Hepatocyte (in vitro differentiated cells): ENCODE results near the gene SMDT1. TPM values are rescaled to one million over a fixed set of nuclear protein-coding genes. Genes with fewer than 3 reads are reported as not detected.
"Not testable (repeated sequence)": the region's sequence is repeated elsewhere in the genome, so short reads cannot be mapped to it uniquely, and the experiment has no call there.

Experiments used
- DNase-seq: peaks from one replicate; pipeline ENCODE4 v3.0.0-alpha.2; 2016; ENCODE audit warnings: low spot score
- H2AFZ ChIP-seq: fragments of 200-600 bp; sonication (generic); 2 replicates; pipeline ENCODE4 v1.6.0; 2016; ENCODE audit warnings: antibody characterized with exemption, mild to moderate bottlenecking
- H3K27ac ChIP-seq: fragments of 200-600 bp; sonication (generic); 2 replicates; pipeline ENCODE4 v1.5.1; 2016; ENCODE audit warnings: mild to moderate bottlenecking
- H3K27me3 ChIP-seq: fragments of 200-600 bp; sonication (generic); 2 replicates; pipeline ENCODE4 v1.6.1; 2016
- H3K36me3 ChIP-seq: fragments of 200-600 bp; sonication (generic); replicated peaks from 2 replicates; pipeline ENCODE4 v1.5.1; 2016; ENCODE audit warnings: low read depth; ENCODE audit not compliant: insufficient read depth
- H3K4me1 ChIP-seq: fragments of 200-600 bp; sonication (generic); 2 replicates; pipeline ENCODE4 v1.5.1; 2016; ENCODE audit warnings: mild to moderate bottlenecking, moderate library complexity; ENCODE audit not compliant: insufficient read depth
- H3K4me2 ChIP-seq: fragments of 200-600 bp; sonication (generic); 2 replicates; pipeline ENCODE4 v1.6.0; 2016
- H3K4me3 ChIP-seq: fragments of 200-600 bp; sonication (generic); 2 replicates; pipeline ENCODE4 v1.5.1; 2016; ENCODE audit warnings: mild to moderate bottlenecking
- H3K79me2 ChIP-seq: fragments of 200-600 bp; sonication (generic); 2 replicates; pipeline ENCODE4 v1.6.0; 2017; ENCODE audit warnings: mild to moderate bottlenecking
- H3K9me2 ChIP-seq: fragments of 200-600 bp; sonication (generic); replicated peaks from 2 replicates; pipeline ENCODE4 v1.6.0; 2017; ENCODE audit warnings: mild to moderate bottlenecking; ENCODE audit not compliant: insufficient read depth
- H3K9me3 ChIP-seq: fragments of 200-600 bp; sonication (generic); 2 replicates; pipeline ENCODE4 v1.5.1; 2016; ENCODE audit warnings: low read depth, mild to moderate bottlenecking
- H4K20me1 ChIP-seq: fragments of 200-600 bp; sonication (generic); 2 replicates; pipeline ENCODE4 v1.6.0; 2016; ENCODE audit warnings: mild to moderate bottlenecking; ENCODE audit not compliant: insufficient read depth, poor library complexity, severe bottlenecking
- CTCF ChIP-seq: fragments of 200-600 bp; sonication (generic); IDR thresholded peaks from 2 replicates; pipeline ENCODE4 v1.5.1; 2016; ENCODE audit warnings: antibody characterized with exemption, mild to moderate bottlenecking; ENCODE audit not compliant: poor library complexity
- EZH2 ChIP-seq: fragments of 200-600 bp; sonication (generic); IDR thresholded peaks from 2 replicates; pipeline ENCODE4 v1.6.1; 2016; ENCODE audit warnings: antibody characterized with exemption, mild to moderate bottlenecking, borderline replicate concordance
- EZH2phosphoT487 ChIP-seq: fragments of 200-600 bp; sonication (generic); IDR thresholded peaks from one replicate; pipeline ENCODE4 v1.6.1; 2018; ENCODE audit warnings: antibody characterized with exemption, mild to moderate bottlenecking, low read depth, moderate library complexity; ENCODE audit not compliant: unreplicated experiment, severe bottlenecking
- WGBS: methylation state at CpG from one replicate; pipeline ENCODE4 v1.1.6; 2016; ENCODE audit warnings: low lambda C conversion rate; ENCODE audit errors: missing lambda C conversion rate; 5-methylcytosine and 5-hydroxymethylcytosine counted together
- polyA plus RNA-seq: library from polyadenylated mRNA; unstranded; fragments of >200 nt; fragmentation: Nextera tagmentation; extraction: Ambion mirVana; gene quantifications from 2 replicates; pipeline ENCODE4 v1.2.1, GENCODE V29; 2016
- total RNA-seq: library from RNA; depleted of rRNA; stranded (reverse); fragments of >200 nt; gene quantifications from 2 replicates; pipeline ENCODE4 v1.2.3, GENCODE V29; 2014

The SMDT1 gene
- total and polyA plus RNA-seq, 2 experiments from 2014 or later: 10.8 to 145 TPM

GRCh38 chr22:42116848-42117424 is 37.4 kb downstream of the SMDT1 start:
- H3K27ac ChIP-seq: peak overlapping the region; percentile 36
- no peaks in the 10 kb centered on the region for H3K9me2 ChIP-seq
- H3K4me2 ChIP-seq: no peak overlapping the region
- H3K79me2 ChIP-seq: no peaks in the 10 kb centered on the region
- no peak overlapping the region for H3K4me3 ChIP-seq
- H3K27me3 ChIP-seq: no peaks in the 10 kb centered on the region
- H2AFZ ChIP-seq: no peak overlapping the region
- no peaks in the 10 kb centered on the region for H3K4me1 ChIP-seq
- H3K9me3 ChIP-seq: no peaks in the 10 kb centered on the region
- DNase-seq: peak; percentile 71
- TF ChIP-seq EZH2phosphoT487 (no peak), CTCF (peak; percentile 28)
- H3K36me3 ChIP-seq: no peaks in the 10 kb centered on the region
- no peaks in the 10 kb centered on the region for H4K20me1 ChIP-seq
- WGBS: 69% methylated on average over 4 of the region's 4 CpGs

GRCh38 chr22:42120231-42121021 is 40.9 kb downstream of the SMDT1 start:
- not testable (repeated sequence) for H4K20me1 ChIP-seq, H3K9me2 ChIP-seq, DNase-seq, H3K4me2 ChIP-seq, H3K27ac ChIP-seq, H3K9me3 ChIP-seq, H3K27me3 ChIP-seq, H3K36me3 ChIP-seq, H3K79me2 ChIP-seq, H3K4me1 ChIP-seq, H3K4me3 ChIP-seq, H2AFZ ChIP-seq
- 88% methylated on average over 15 of the region's 15 CpGs for WGBS

GRCh38 chr22:42123529-42123928 is 44.0 kb downstream of the SMDT1 start:
- not testable (repeated sequence) for H3K4me1 ChIP-seq, H3K27ac ChIP-seq, H3K9me3 ChIP-seq, H3K27me3 ChIP-seq, H3K79me2 ChIP-seq, H3K4me3 ChIP-seq, H3K36me3 ChIP-seq, H2AFZ ChIP-seq, H3K9me2 ChIP-seq, H4K20me1 ChIP-seq, DNase-seq, H3K4me2 ChIP-seq
- no CpG with 5 or more reads among the region's 4 CpGs for WGBS

GRCh38 chr22:42127606-42128005 is 48.1 kb downstream of the SMDT1 start:
- no peaks in the 10 kb centered on the region for H3K4me1 ChIP-seq
- H3K27ac ChIP-seq: no peak overlapping the region
- no peaks in the 10 kb centered on the region for H3K79me2 ChIP-seq
- H3K27me3 ChIP-seq: no peaks in the 10 kb centered on the region
- no peaks in the 10 kb centered on the region for H3K9me2 ChIP-seq
- no peaks in the 10 kb centered on the region for H3K9me3 ChIP-seq
- H3K4me2 ChIP-seq: no peak overlapping the region
- WGBS: 94% methylated on average over 15 of the region's 16 CpGs
- H4K20me1 ChIP-seq: no peaks in the 10 kb centered on the region
- TF ChIP-seq EZH2 (no peak), EZH2phosphoT487 (no peak), CTCF (no peak)
- DNase-seq: no peak
- no peak overlapping the region for H3K4me3 ChIP-seq
- no peak overlapping the region for H2AFZ ChIP-seq
- no peaks in the 10 kb centered on the region for H3K36me3 ChIP-seq

GRCh38 chr22:42128007-42128406 is 48.5 kb downstream of the SMDT1 start:
- not testable (repeated sequence) for H3K27ac ChIP-seq, H3K4me2 ChIP-seq, H3K9me3 ChIP-seq, H3K36me3 ChIP-seq, H3K4me1 ChIP-seq, H3K4me3 ChIP-seq, DNase-seq, H2AFZ ChIP-seq, H3K9me2 ChIP-seq, H3K27me3 ChIP-seq, H4K20me1 ChIP-seq, H3K79me2 ChIP-seq
- 95% methylated on average over 13 of the region's 13 CpGs for WGBS

GRCh38 chr22:42128776-42129694 is 49.5 kb downstream of the SMDT1 start:
- not testable (repeated sequence) for H3K4me3 ChIP-seq, H3K27ac ChIP-seq, H3K4me2 ChIP-seq, H4K20me1 ChIP-seq, H3K9me3 ChIP-seq, H3K4me1 ChIP-seq, H3K36me3 ChIP-seq, H2AFZ ChIP-seq, H3K9me2 ChIP-seq, H3K79me2 ChIP-seq, DNase-seq, H3K27me3 ChIP-seq
- WGBS: 96% methylated on average over 40 of the region's 65 CpGs
